SW480 (cell line): ENCODE results near the gene TARM1.

Source experiments
- DNase-seq: peaks from one replicate; pipeline ENCODE4 v3.0.0-alpha.2; 2016; ENCODE audit warnings: low spot score

Gene TARM1

GRCh38 chr19:54081032-54081431 is at the start of gene TARM1:
Gene TARM1 (minus strand): TSS chr19:54081365. CDS start chr19:54081340, 25 bp downstream.
- no peak for DNase-seq

- DNase-seq: no peak
Measured at GRCh38 chr19:54129617-54129996, 48.4 kb upstream of the TARM1 start.

- DNase-seq: no peak
Measured at GRCh38 chr19:54128796-54129616, 47.8 kb upstream of the TARM1 start.

GRCh38 chr19:54128441-54128725 is 47.2 kb upstream of the TARM1 start:
- no peak for DNase-seq

GRCh38 chr19:54127688-54128440 is 46.7 kb upstream of the TARM1 start:
- DNase-seq: no peak

- no peak for DNase-seq
Measured at GRCh38 chr19:54125713-54126112, 44.5 kb upstream of the TARM1 start.

- no peak for DNase-seq
Measured at GRCh38 chr19:54124393-54124792, 43.2 kb upstream of the TARM1 start.

GRCh38 chr19:54123682-54124081 is 42.5 kb upstream of the TARM1 start:
- no peak for DNase-seq

- no peak for DNase-seq
Measured at GRCh38 chr19:54121259-54121658, 40.1 kb upstream of the TARM1 start.

- DNase-seq: peak; percentile 99
Measured at GRCh38 chr19:54115109-54116063, 34.2 kb upstream of the TARM1 start, which contains the start of the genes PRPF31 and TFPT. Gene PRPF31 (plus strand): TSS chr19:54115754. CDS start chr19:54118279, 2,525 bp downstream. Gene TFPT (minus strand): TSS chr19:54115657. CDS start chr19:54115269, 388 bp downstream.

GRCh38 chr19:54114340-54115108 is 33.4 kb upstream of the TARM1 start:
- DNase-seq: peak; percentile 61

GRCh38 chr19:54109651-54110050 is 28.5 kb upstream of the TARM1 start:
- DNase-seq: no peak

GRCh38 chr19:54108496-54108895 is 27.3 kb upstream of the TARM1 start:
- no peak for DNase-seq

GRCh38 chr19:54107876-54108490 is 26.8 kb upstream of the TARM1 start:
- no peak for DNase-seq

GRCh38 chr19:54106716-54107115 is 25.6 kb upstream of the TARM1 start:
- no peak for DNase-seq

- DNase-seq: no peak
Measured at GRCh38 chr19:54105796-54106195, 24.6 kb upstream of the TARM1 start.

GRCh38 chr19:54104998-54105715 is 24.0 kb upstream of the TARM1 start:
- no peak for DNase-seq

- peak; percentile 99 for DNase-seq
Measured at GRCh38 chr19:54102421-54103169, 21.4 kb upstream of the TARM1 start, which contains the start of gene NDUFA3. Gene NDUFA3 (plus strand): TSS chr19:54102855. CDS start chr19:54102879, 24 bp downstream.

GRCh38 chr19:54100561-54100960 is 19.4 kb upstream of the TARM1 start, which contains the start of gene OSCAR:
Gene OSCAR (minus strand): TSS chr19:54100803. CDS start chr19:54100792, 11 bp downstream.
- peak; percentile 31 for DNase-seq
